Measurements from ENCODE around the gene GYS1. TPM values are rescaled to one million over a fixed set of nuclear protein-coding genes. Genes with fewer than 3 reads are reported as not detected.

Gene GYS1
- total and polyA plus RNA-seq, 2 donors, result 33.3 to 39.5 TPM

DNA sequence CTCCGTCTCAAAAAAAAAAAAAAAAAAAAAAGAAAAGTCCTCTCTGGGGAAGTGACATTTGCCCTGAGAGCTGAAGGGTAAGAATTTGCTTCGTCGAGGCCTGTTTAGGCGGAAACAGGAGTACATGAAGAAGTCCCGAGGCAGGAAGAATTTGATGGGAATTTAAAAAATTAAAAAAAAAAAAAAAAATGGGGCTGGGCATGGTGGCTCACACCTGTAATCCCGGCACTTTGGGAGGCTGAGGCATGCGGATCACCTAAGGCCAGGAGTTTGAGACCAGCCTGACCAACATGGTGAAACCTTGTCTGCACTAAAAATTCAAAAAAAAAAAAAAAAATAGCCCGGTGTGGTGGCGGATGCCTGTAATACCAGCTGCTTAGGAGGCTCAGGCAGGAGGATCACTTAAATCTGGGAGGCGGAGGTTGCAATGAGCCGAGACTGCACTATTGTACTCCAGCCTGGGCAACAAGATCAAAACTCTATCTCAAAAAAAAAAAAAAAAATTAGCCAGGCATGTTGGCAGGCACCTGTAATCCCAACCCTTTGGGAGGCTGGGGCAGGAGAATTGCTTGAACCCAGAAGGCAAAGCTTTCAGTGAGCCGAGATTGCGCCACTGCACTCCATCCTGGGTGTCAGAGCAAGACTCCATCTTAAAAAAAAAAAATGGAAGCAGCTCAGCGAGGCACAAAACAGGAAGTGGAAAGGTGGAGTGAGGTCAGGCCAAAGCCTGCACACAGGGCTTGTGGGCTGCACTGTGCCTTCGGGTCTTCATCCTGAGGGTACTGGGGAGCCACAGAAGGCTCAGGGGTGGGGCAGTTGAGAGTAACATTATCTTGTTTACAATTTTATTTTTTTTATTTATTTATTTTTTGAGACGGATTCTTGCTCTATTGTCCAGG is 33.5 kb downstream of the GYS1 start:
- no peak overlapping the region for H3K4me3 ChIP-seq (ENCODE audit: low read depth, low read length)
- H3K36me3 ChIP-seq (ENCODE audit: insufficient read depth), result no peaks in the 10 kb centered on the region
- no peak overlapping the region for H3K27ac ChIP-seq (ENCODE audit: low read depth)
- H3K4me1 ChIP-seq (ENCODE audit: insufficient read depth), result peaks cover 5% of the 10 kb centered on the region
- DNase-seq (ENCODE audit: extremely low spot score), result no peak
- 85% methylated on average over 16 of the region's 16 CpGs for WGBS

DNA sequence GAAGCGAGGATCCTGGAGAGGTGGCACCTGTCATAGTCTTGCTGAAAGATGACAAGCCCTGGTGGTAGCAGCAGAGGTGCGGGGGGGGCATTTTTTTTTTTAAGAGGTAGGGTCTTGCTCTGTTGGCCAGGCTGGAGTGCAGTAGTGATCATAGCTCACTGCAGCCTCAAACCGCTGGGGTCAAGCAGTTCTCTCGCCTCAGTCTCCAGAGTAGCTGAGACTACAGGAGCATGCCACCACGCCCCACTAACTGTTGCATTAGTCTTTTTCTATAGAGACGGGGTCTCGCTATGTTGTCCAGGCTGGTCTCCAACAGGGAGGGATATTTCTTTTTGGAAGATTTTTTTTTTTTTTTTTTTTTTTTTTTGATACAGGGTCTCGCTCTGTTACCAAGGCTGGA is 35.1 kb downstream of the GYS1 start:
- WGBS, result 97% methylated on average over 8 of the region's 8 CpGs
- Histone ChIP-seq H3K36me3 (ENCODE audit: insufficient read depth) (no peaks in the 10 kb centered on the region), H3K4me3 (ENCODE audit: low read depth, low read length) (no peak overlapping the region), H3K4me1 (ENCODE audit: insufficient read depth) (peaks cover 3% of the 10 kb centered on the region), H3K27ac (ENCODE audit: low read depth) (no peak overlapping the region)
- DNase-seq (ENCODE audit: extremely low spot score), result no peak

DNA sequence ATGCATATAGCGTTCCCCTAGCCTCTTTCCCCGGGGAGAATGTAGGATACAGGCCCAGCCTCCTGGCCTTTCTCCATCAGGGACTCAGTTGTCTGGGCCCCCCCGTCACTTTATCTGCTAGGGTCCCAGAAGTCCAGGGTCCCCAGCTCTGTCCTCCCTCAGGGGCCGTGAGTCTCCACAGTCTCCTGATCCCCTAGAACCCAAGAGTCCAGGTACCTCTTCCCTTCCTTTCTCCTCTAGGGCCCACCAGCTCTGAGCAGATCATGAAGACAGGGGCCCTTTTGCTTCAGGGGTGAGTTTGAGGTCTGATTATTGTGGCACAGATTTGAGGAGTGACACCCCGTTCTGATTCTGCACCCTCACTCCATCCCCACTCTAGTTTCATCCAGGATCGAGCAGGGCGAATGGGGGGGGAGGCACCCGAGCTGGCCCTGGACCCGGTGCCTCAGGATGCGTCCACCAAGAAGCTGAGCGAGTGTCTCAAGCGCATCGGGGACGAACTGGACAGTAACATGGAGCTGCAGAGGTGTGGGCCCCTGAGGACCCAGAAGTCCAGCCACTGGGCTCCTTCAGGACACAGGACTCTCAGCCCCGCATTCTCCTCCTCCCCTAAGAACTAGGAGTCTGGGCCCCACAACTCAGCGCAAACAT is 37.7 kb downstream of the GYS1 start:
- Histone ChIP-seq H3K4me1 (ENCODE audit: insufficient read depth) (no peaks in the 10 kb centered on the region), H3K27ac (ENCODE audit: low read depth) (no peak overlapping the region), H3K36me3 (ENCODE audit: insufficient read depth) (no peaks in the 10 kb centered on the region), H3K4me3 (ENCODE audit: low read depth, low read length) (peak overlapping the region; percentile 72)
- WGBS, result 55% methylated on average over 16 of the region's 16 CpGs
- DNase-seq (ENCODE audit: extremely low spot score), result no peak

- DNase-seq (ENCODE audit: extremely low spot score), result peak; percentile 81
- Histone ChIP-seq H3K27ac (ENCODE audit: low read depth) (peak within 1 kb of the TSS; percentile 56), H3K4me1 (ENCODE audit: insufficient read depth) (no peaks in the 10 kb centered on the region), H3K36me3 (ENCODE audit: insufficient read depth) (no peaks in the 10 kb centered on the region), H3K4me3 (ENCODE audit: low read depth, low read length) (peak within 1 kb of the TSS; percentile 72)
- under 1% methylated on average over 70 of the region's 71 CpGs for WGBS
Measured at GRCh38 chr19:48954595-48955307, 38.4 kb downstream of the GYS1 start, which contains the start of gene BAX. Gene BAX, plus strand, starts transcription at chr19:48954875. Its CDS starts 54 bp downstream, at chr19:48954929.

DNA sequence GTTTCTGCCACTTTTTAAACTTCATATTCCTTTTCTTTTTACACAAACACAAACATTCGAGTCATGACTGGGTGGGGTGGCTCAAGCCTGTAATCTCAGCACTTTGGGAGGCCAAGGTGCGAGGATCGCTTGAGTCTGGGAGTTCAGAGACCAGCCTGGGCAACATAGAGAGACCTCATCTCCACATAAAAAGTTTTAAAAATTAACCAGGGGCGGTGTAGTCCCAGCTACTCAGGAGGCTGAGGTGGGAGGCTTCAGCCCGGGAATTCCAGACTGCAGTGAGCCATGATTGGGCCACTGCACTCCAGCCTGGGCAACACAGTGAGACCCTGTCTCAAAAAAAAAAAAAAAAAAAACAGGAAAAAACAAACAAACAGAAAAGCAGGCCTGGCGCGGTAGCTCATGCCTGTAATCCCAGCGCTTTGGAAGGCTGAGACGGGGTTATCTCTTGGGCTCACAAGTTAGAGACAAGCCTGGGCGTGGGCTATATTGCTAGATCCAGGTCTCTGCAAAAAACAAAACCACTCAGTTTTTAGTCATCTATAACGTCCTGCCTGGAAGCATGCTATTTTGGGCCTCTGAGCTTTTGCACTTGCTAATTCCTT is 39.0 kb downstream of the GYS1 start:
- DNase-seq (ENCODE audit: extremely low spot score), result no peak
- peak overlapping the region; percentile 72 for H3K4me3 ChIP-seq (ENCODE audit: low read depth, low read length)
- 41% methylated on average over 11 of the region's 11 CpGs for WGBS
- no peaks in the 10 kb centered on the region for H3K36me3 ChIP-seq (ENCODE audit: insufficient read depth)
- H3K4me1 ChIP-seq (ENCODE audit: insufficient read depth), result no peaks in the 10 kb centered on the region
- no peak overlapping the region for H3K27ac ChIP-seq (ENCODE audit: low read depth)

DNA sequence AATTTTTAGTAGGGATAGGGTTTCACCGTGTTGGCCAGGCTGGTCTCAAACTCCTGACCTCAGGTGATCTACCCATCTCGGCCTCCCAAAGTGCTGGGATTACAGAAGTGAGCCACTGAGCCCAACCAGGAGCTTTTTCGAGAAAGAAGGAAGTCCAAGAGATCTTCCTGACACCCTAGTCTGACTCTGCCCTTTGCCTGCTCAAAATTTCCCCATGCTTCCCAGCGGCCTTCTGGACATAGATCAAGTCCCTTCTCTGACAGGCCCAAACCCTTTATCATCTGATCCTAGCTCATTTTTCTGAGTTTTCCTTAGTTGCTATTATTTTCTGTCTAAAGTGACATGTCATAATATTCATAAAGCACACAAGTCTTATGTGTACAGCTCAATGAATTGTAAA is 40.0 kb downstream of the GYS1 start:
- no peak for DNase-seq (ENCODE audit: extremely low spot score)
- Histone ChIP-seq H3K36me3 (ENCODE audit: insufficient read depth) (no peaks in the 10 kb centered on the region), H3K27ac (ENCODE audit: low read depth) (no peak overlapping the region), H3K4me1 (ENCODE audit: insufficient read depth) (no peaks in the 10 kb centered on the region), H3K4me3 (ENCODE audit: low read depth, low read length) (no peak overlapping the region)
- WGBS, result 83% methylated on average over 4 of the region's 4 CpGs

GRCh38 chr19:48950830-48951519 is 42.1 kb downstream of the GYS1 start:
- DNase-seq (ENCODE audit: extremely low spot score), result no peak
- Histone ChIP-seq H3K4me3 (ENCODE audit: low read depth, low read length) (no peak overlapping the region), H3K36me3 (ENCODE audit: insufficient read depth) (no peaks in the 10 kb centered on the region), H3K4me1 (ENCODE audit: insufficient read depth) (no peaks in the 10 kb centered on the region), H3K27ac (ENCODE audit: low read depth) (no peak overlapping the region)
- WGBS, result 46% methylated on average over 9 of the region's 9 CpGs

DNA sequence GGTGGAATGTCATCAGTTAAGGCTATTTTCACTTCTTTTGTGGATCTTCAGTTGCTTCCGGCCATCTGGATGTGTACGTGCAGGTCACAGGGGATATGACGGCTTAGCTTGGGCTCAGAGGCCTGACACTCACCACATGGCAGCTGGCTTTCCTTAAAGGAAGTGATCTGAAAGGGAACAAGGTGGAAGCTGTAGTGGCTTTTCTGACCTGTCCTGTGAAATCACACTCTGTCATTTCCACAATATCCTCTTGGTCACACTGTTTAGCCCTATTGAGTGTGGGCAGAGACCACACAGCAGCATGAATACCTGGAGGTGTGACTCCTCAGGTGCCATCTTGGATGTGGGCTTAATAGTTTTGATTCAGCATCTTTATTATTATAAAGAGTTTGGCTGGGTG is 43.0 kb downstream of the GYS1 start:
- no peak overlapping the region for H3K27ac ChIP-seq (ENCODE audit: low read depth)
- no peaks in the 10 kb centered on the region for H3K36me3 ChIP-seq (ENCODE audit: insufficient read depth)
- no peak overlapping the region for H3K4me3 ChIP-seq (ENCODE audit: low read depth, low read length)
- 65% methylated on average over 3 of the region's 3 CpGs for WGBS
- no peak for DNase-seq (ENCODE audit: extremely low spot score)
- H3K4me1 ChIP-seq (ENCODE audit: insufficient read depth), result no peaks in the 10 kb centered on the region

- 95% methylated on average over 3 of the region's 3 CpGs for WGBS
Measured at GRCh38 chr19:48947258-48947542, 45.9 kb downstream of the GYS1 start.

GRCh38 chr19:48946463-48947257 is 46.4 kb downstream of the GYS1 start:
- no peak overlapping the region for H3K27ac ChIP-seq (ENCODE audit: low read depth)
- no peak overlapping the region for H3K4me3 ChIP-seq (ENCODE audit: low read depth, low read length)
- H3K36me3 ChIP-seq (ENCODE audit: insufficient read depth), result no peaks in the 10 kb centered on the region
- no peak for DNase-seq (ENCODE audit: extremely low spot score)
- H3K4me1 ChIP-seq (ENCODE audit: insufficient read depth), result no peaks in the 10 kb centered on the region
- WGBS, result 59% methylated on average over 9 of the region's 9 CpGs

More at GRCh38 chr19:48947258-48947542, 45.9 kb downstream of the GYS1 start:
- DNase-seq (ENCODE audit: extremely low spot score), result no peak
- no peak overlapping the region for H3K27ac ChIP-seq (ENCODE audit: low read depth)
- no peaks in the 10 kb centered on the region for H3K4me1 ChIP-seq (ENCODE audit: insufficient read depth)
- H3K4me3 ChIP-seq (ENCODE audit: low read depth, low read length), result no peak overlapping the region
- H3K36me3 ChIP-seq (ENCODE audit: insufficient read depth), result no peaks in the 10 kb centered on the region

DNA sequence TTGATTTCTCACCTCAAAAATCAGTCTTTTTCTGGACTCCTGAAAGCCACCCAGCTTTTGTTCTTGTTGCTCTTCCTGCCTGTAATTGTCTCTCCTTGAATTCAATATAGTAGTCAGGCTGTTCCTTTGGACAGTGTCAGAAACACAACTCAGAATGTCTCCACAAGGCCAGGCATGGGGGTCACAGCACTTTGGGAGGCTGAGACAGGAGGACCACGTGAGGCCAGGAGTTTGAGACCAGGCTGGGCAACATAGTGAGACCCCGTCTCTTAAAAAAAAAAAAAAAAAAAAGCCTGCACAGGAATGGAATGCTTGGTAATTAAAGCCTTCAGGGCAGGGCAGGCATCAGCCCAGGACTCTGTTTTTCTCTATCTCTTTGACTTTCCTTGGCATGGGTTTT is 47.3 kb downstream of the GYS1 start:
- 88% methylated on average over 2 of the region's 2 CpGs for whole genome bisulfite sequencing
- no peak for DNase-seq (ENCODE audit: extremely low spot score)
- Histone ChIP-seq H3K4me3 (ENCODE audit: low read depth, low read length) (no peak overlapping the region), H3K4me1 (ENCODE audit: insufficient read depth) (no peaks in the 10 kb centered on the region), H3K27ac (ENCODE audit: low read depth) (no peak overlapping the region), H3K36me3 (ENCODE audit: insufficient read depth) (no peaks in the 10 kb centered on the region)

- DNase-seq (ENCODE audit: extremely low spot score), result no peak
- Histone ChIP-seq H3K27ac (ENCODE audit: low read depth) (no peak overlapping the region), H3K4me1 (ENCODE audit: insufficient read depth) (no peaks in the 10 kb centered on the region), H3K4me3 (ENCODE audit: low read depth, low read length) (no peak overlapping the region), H3K36me3 (ENCODE audit: insufficient read depth) (no peaks in the 10 kb centered on the region)
- 93% methylated on average over 5 of the region's 5 CpGs for WGBS
Measured at GRCh38 chr19:48945415-48945814, 47.7 kb downstream of the GYS1 start.
